Esophagus squamous epithelium (tissue), 5 donors: ENCODE measurements around the gene RALGAPB. TPM values are rescaled to one million over a fixed set of nuclear protein-coding genes. Genes with fewer than 3 reads are reported as not detected.

ENCODE experiments used
- DNase-seq: peaks from one replicate; lab custom pipeline; 2025; lab: John Stamatoyannopoulos, UW
- H3K27ac ChIP-seq, 4 donors: fragments of 200-600 bp; sonication (generic); one replicate each; pipeline ENCODE4 v1.5.1; 2016 to 2019; ENCODE audit warnings: mild to moderate bottlenecking in 1 of 4
- H3K27me3 ChIP-seq, 4 donors: fragments of 200-600 bp; sonication (generic); 1 replicate in 3 of 4; 2 replicates in 1 of 4; pipeline versions ENCODE4 v1.5.1 to v1.6.0; 2017 to 2021; ENCODE audit warnings: antibody characterized with exemption in 1 of 4
- H3K36me3 ChIP-seq, 3 donors: fragments of 200-600 bp; sonication (generic); one replicate each; pipeline ENCODE4 v1.5.1; 2016 to 2019
- H3K4me1 ChIP-seq, 3 donors: fragments of 200-600 bp; sonication (generic); one replicate each; pipeline ENCODE4 v1.5.1; 2017 to 2019
- H3K4me3 ChIP-seq, 4 donors: fragments of 200-600 bp; sonication (generic); 1 replicate in 3 of 4; 2 replicates in 1 of 4; pipeline ENCODE4 v1.5.1; 2016 to 2019; ENCODE audit warnings: mild to moderate bottlenecking in 2 of 4, moderate library complexity in 1 of 4
- H3K9me3 ChIP-seq, 3 donors: fragments of 200-600 bp; sonication (generic); one replicate each; pipeline ENCODE4 v1.5.1; 2016 to 2019
- CTCF ChIP-seq, 6 experiments: fragments of 450-650 bp in 4 of 6; fragments of 200-600 bp in 2 of 6; sonication (generic) in 2 of 6; IDR thresholded peaks; one replicate each; pipeline ENCODE4 v1.5.1; 2016 to 2019; ENCODE audit warnings: antibody characterized with exemption in 6 of 6, mild to moderate bottlenecking in 4 of 6, moderate library complexity in 4 of 6
- POLR2A ChIP-seq, 4 donors: fragments of 450-650 bp; IDR thresholded peaks; one replicate each; pipeline ENCODE4 v1.6.1; 2017; ENCODE audit warnings: antibody characterized with exemption in 4 of 4, mild to moderate bottlenecking in 4 of 4, moderate library complexity in 3 of 4
- WGBS, 2 donors: methylation state at CpG; one replicate each; pipeline ENCODE4 v1.1.5; 2018; 5-methylcytosine and 5-hydroxymethylcytosine counted together
- intact Hi-C: fragments of 100-400 bp; cut with DNase I; formaldehyde crosslinking; loops from one replicate; pipeline ENCODE4 v1.15.0; 2022
- total RNA-seq, 4 donors: library from RNA; depleted of rRNA; stranded (reverse); fragments of >200 nt; gene quantifications; one replicate each; pipeline ENCODE4 v1.1.0, GENCODE V29; 2016
- donor health status: DM: yes; HTN: yes; CAD: no.

The RALGAPB gene
- total RNA-seq, 4 donors from 2014 or later = 17.4 to 38.5 (median 26.9) TPM

DNA sequence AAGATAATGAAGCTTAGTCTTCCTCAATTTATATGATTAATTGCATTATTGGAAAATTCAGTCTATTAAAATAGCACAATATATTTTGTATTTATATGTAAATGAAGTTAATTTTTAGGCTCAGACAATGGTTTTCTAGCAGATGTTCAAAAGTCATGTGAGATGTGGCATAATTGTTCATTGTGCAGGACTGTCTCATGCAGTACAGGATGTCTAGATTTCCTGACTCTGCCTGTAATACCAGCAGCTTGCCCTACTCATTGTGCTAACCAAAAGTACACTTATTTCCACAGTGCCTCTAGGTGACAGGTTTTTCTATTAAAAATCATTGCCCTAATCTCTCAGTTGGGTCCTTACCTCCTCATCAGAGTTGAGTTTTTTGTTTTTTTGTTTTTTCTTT is 12.4 kb downstream of the RALGAPB start:
- intact Hi-C loops = no loop called here
- H3K27ac ChIP-seq = no peak overlapping the region
- no peak for DNase-seq
- TF ChIP-seq POLR2A (IDR thresholded peaks at IDR 0.05) (no peak), CTCF (IDR thresholded peaks at IDR 0.05) (no peak)
- H3K9me3 ChIP-seq = no peaks in the 10 kb centered on the region
- H3K4me1 ChIP-seq = no peaks in the 10 kb centered on the region
- peaks cover 10 to 54% (median 11%) of the 10 kb centered on the region in 3 donors for H3K36me3 ChIP-seq
- H3K4me3 ChIP-seq = no peak overlapping the region
- H3K27me3 ChIP-seq = no peaks in the 10 kb centered on the region

DNA sequence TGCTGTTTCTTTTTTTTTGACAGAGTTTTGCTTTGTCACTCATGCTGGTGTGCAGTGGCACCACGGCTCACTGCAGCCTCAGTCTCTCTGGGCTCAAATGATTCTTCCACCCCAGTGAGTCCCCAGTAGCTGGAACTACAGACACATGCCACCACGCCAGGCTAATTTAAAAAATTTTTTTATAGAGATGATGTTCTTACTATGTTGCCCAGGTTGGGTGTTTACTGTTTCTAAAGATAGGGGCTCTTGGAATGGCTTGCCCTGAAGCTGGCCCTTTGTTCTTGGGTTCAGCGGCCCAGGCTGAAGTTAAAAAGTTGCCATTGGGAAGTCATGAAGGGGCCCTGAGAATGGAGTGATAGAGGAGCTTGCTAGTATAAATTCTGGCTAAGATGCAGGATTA is 16.5 kb downstream of the RALGAPB start:
- Histone ChIP-seq H3K9me3 (no peaks in the 10 kb centered on the region), H3K27ac (no peak overlapping the region), H3K4me3 (no peak overlapping the region), H3K4me1 (no peaks in the 10 kb centered on the region), H3K27me3 (no peaks in the 10 kb centered on the region), H3K36me3 (peaks cover 11 to 65% (median 29%) of the 10 kb centered on the region in 3 donors)
- WGBS, 2 donors = 73 to 97% methylated on average over 3 of the region's 3 CpGs
- DNase-seq = no peak
- intact Hi-C loops = no loop called here
- TF ChIP-seq POLR2A (IDR thresholded peaks at IDR 0.05) = no peak
- TF ChIP-seq CTCF (IDR thresholded peaks at IDR 0.05) = no peak

GRCh38 chr20:38497246-38497935 is 24.7 kb downstream of the RALGAPB start:
- H3K27ac ChIP-seq = no peak overlapping the region
- H3K4me1 ChIP-seq = no peaks in the 10 kb centered on the region
- DNase-seq = no peak
- intact Hi-C loops = no loop called here
- peaks cover 11 to 98% (median 24%) of the 10 kb centered on the region in 3 donors for H3K36me3 ChIP-seq
- WGBS, 2 donors = 81 to 86% methylated on average over 8 of the region's 8 CpGs
- H3K4me3 ChIP-seq = no peak overlapping the region
- no peaks in the 10 kb centered on the region for H3K9me3 ChIP-seq
- H3K27me3 ChIP-seq = no peaks in the 10 kb centered on the region
- no peak for TF ChIP-seq CTCF (IDR thresholded peaks at IDR 0.05)
- no peak for TF ChIP-seq POLR2A (IDR thresholded peaks at IDR 0.05)

- H3K27me3 ChIP-seq = no peaks in the 10 kb centered on the region
- H3K27ac ChIP-seq = peak overlapping the region in 2 of 4 donors; percentile 22 to 29
- intact Hi-C loops = no loop called here
- DNase-seq = no peak
- no peaks in the 10 kb centered on the region for H3K4me1 ChIP-seq
- no peak overlapping the region for H3K4me3 ChIP-seq
- H3K9me3 ChIP-seq = no peaks in the 10 kb centered on the region
- TF ChIP-seq CTCF (IDR thresholded peaks at IDR 0.05) = no peak
- TF ChIP-seq POLR2A (IDR thresholded peaks at IDR 0.05) = no peak
- 85 to 100% methylated on average over 1 of the region's 1 CpG for WGBS, 2 donors
- peaks cover 11 to 98% (median 20%) of the 10 kb centered on the region in 3 donors for H3K36me3 ChIP-seq
Observed at GRCh38 chr20:38498909-38499308, 26.3 kb downstream of the RALGAPB start.

GRCh38 chr20:38499366-38499765 is 26.7 kb downstream of the RALGAPB start:
- Histone ChIP-seq H3K27ac (peak overlapping the region in 1 of 4 donors; percentile 22), H3K36me3 (peaks cover 11 to 98% (median 15%) of the 10 kb centered on the region in 3 donors), H3K4me3 (no peak overlapping the region), H3K27me3 (no peaks in the 10 kb centered on the region), H3K9me3 (no peaks in the 10 kb centered on the region), H3K4me1 (no peaks in the 10 kb centered on the region)
- no peak for DNase-seq
- 29 to 43% methylated on average over 1 of the region's 1 CpG for WGBS, 2 donors
- no peak for TF ChIP-seq CTCF (IDR thresholded peaks at IDR 0.05)
- no peak for TF ChIP-seq POLR2A (IDR thresholded peaks at IDR 0.05)
- intact Hi-C loops = no loop called here
